K562 (cell line): Measurements from ENCODE around the gene NAA15. TPM values are rescaled to one million over a fixed set of nuclear protein-coding genes. Genes with fewer than 3 reads are reported as not detected.

ENCODE experiments used
- ATAC-seq: fragments of 200-7000 bp; cut with Tn5 transposase; 3 replicates; pipeline ENCODE4 v1.9.1; 2020; ENCODE audit warnings: moderate library complexity
- BruUV-seq: library from RNA; stranded (reverse); fragments of 400-500 nt; replicated peaks from 2 replicates; lab custom pipeline; 2021; lab: Mats Ljungman, UMichigan
- CTCF ChIA-PET: fragments of 300-600 bp; formaldehyde crosslinking; extraction: SDS; loops from one replicate; lab custom pipeline; 2021; ENCODE audit warnings: low intra/inter-chr PET ratio; lab: Yijun Ruan, JAX
- POLR2A ChIA-PET: fragments of 300-600, 350-650 bp; sonication (Branson Sonifier 250); formaldehyde crosslinking; extraction: SDS; loops from one replicate; lab custom pipeline; 2021; ENCODE audit warnings: antibody characterized with exemption, inconsistent platforms; lab: Yijun Ruan, JAX
- DNase-seq, 4 experiments: peaks; one replicate each; pipeline versions ENCODE4 v3.0.0 to v3.0.0-alpha.2; 2011 to 2018; ENCODE audit warnings: low spot score in 3 of 4, mixed read lengths in 3 of 4; ENCODE audit errors: extremely low read depth in 1 of 4
- FAIRE-seq: peaks from 2 replicates; lab custom pipeline; 2011; peaks lifted over from hg19 to GRCh38; lab: Jason Lieb, UNC
- H2AFZ ChIP-seq: 2 replicates; pipeline ENCODE4 v1.6.0; 2011; ENCODE audit warnings: low read depth, low read length, control low read depth, inconsistent platforms
- H3K27ac ChIP-seq: fragments of 200-600 bp; 3 replicates; pipeline ENCODE4 v1.8.0; 2011; ENCODE audit warnings: low read depth, mild to moderate bottlenecking, control low read depth, inconsistent platforms, low read length, moderate library complexity, mixed read lengths; ENCODE audit errors: extremely low read depth
- H3K27me3 ChIP-seq, 2 experiments: fragments of 300-600 bp in 1 of 2; 2 replicates in 1 of 2; 3 replicates in 1 of 2; pipeline versions ENCODE4 v1.6.0 to v1.8.0; 2011; ENCODE audit warnings: inconsistent platforms in 2 of 2, low read length in 2 of 2, mild to moderate bottlenecking in 1 of 2, mixed read lengths in 1 of 2, moderate library complexity in 1 of 2; ENCODE audit not compliant: control insufficient read depth in 2 of 2, insufficient read depth in 2 of 2
- H3K36me3 ChIP-seq: fragments of 300-600 bp; 3 replicates; pipeline ENCODE4 v1.8.0; 2011; ENCODE audit warnings: mild to moderate bottlenecking, low read length, inconsistent platforms; ENCODE audit not compliant: control insufficient read depth, insufficient read depth
- H3K4me1 ChIP-seq, 2 experiments: fragments of 200-600 bp in 1 of 2; replicated peaks in 1 of 2; 2 replicates in 1 of 2; 3 replicates in 1 of 2; pipeline versions ENCODE4 v1.5.1 to v1.8.0; 2011; ENCODE audit warnings: inconsistent platforms in 2 of 2, low read length in 2 of 2, mild to moderate bottlenecking in 1 of 2, mixed read lengths in 1 of 2, moderate library complexity in 1 of 2; ENCODE audit not compliant: control insufficient read depth in 2 of 2, insufficient read depth in 2 of 2
- H3K4me2 ChIP-seq: 2 replicates; pipeline ENCODE4 v1.6.1; 2011; ENCODE audit warnings: low read length, control low read depth, inconsistent platforms, mixed read lengths; ENCODE audit not compliant: insufficient read depth
- H3K4me3 ChIP-seq: fragments of 200-600 bp; sonication (generic), shearing (Covaris generic); 2 replicates; pipeline ENCODE4 v1.5.1; 2016; ENCODE audit warnings: control low read depth, inconsistent platforms
- H3K79me2 ChIP-seq: fragments of 200-600 bp; 3 replicates; pipeline ENCODE4 v1.8.0; 2011; ENCODE audit warnings: low read length, inconsistent platforms; ENCODE audit not compliant: control insufficient read depth, insufficient read depth
- H3K9ac ChIP-seq, 2 experiments: 2 replicates each; pipeline versions ENCODE4 v1.6.0 to v1.6.1; 2011; ENCODE audit warnings: low read depth in 2 of 2, low read length in 2 of 2, control low read depth in 1 of 2, inconsistent platforms in 1 of 2, mild to moderate bottlenecking in 1 of 2, mixed read lengths in 1 of 2; ENCODE audit not compliant: insufficient read depth in 1 of 2
- H3K9me1 ChIP-seq: one replicate; pipeline ENCODE4 v1.6.0; 2011; ENCODE audit warnings: inconsistent platforms, mild to moderate bottlenecking, low read length, moderate library complexity; ENCODE audit not compliant: control insufficient read depth, insufficient read depth
- H3K9me3 ChIP-seq: replicated peaks from 2 replicates; pipeline ENCODE4 v1.5.1; 2011; ENCODE audit warnings: low read depth, low read length, inconsistent platforms; ENCODE audit not compliant: control insufficient read depth, insufficient read depth
- H4K20me1 ChIP-seq: replicated peaks from 2 replicates; pipeline ENCODE4 v1.6.1; 2011; ENCODE audit warnings: low read length, inconsistent platforms, mixed read lengths; ENCODE audit not compliant: control insufficient read depth, insufficient read depth
- CBX2 ChIP-seq: fragments of 200-600 bp; sonication (generic); IDR thresholded peaks from one replicate; pipeline ENCODE4 v1.6.1; 2012; ENCODE audit warnings: mild to moderate bottlenecking, low read length, inconsistent platforms; ENCODE audit not compliant: insufficient read depth, poor library complexity, severe bottlenecking
- E2F3 ChIP-seq: fragments of 250-450 bp; sonication (Bioruptor Pico); IDR thresholded peaks from 2 replicates; pipeline ENCODE4 v1.4.0; 2020; ENCODE audit warnings: mild to moderate bottlenecking
- ILK ChIP-seq: fragments of 450-650 bp; IDR thresholded peaks from 2 replicates; pipeline ENCODE4 v1.6.1; 2016; ENCODE audit warnings: missing genetic modification characterization, low read depth, mild to moderate bottlenecking, missing compliant biosample characterization, moderate library complexity, borderline replicate concordance
- KDM1A ChIP-seq, 2 experiments: fragments of 450-650 bp; IDR thresholded peaks; 2 replicates each; pipeline ENCODE4 v1.6.1; 2016; ENCODE audit warnings: mild to moderate bottlenecking in 2 of 2
- KLF1 ChIP-seq: fragments of 450-650 bp; IDR thresholded peaks from 2 replicates; pipeline ENCODE4 v1.6.1; 2016; ENCODE audit warnings: missing genetic modification characterization, missing compliant biosample characterization
- NR4A1 ChIP-seq, 2 experiments: fragments of 250-450 bp in 1 of 2; fragments of 450-650 bp in 1 of 2; sonication (Bioruptor Pico) in 1 of 2; IDR thresholded peaks; 2 replicates each; pipeline versions ENCODE4 v1.4.0 to v1.6.1; 2016 to 2020; ENCODE audit warnings: mild to moderate bottlenecking in 2 of 2, missing compliant biosample characterization in 1 of 2, missing genetic modification characterization in 1 of 2, moderate library complexity in 1 of 2
- PRMT5 ChIP-seq: sonication (generic); formaldehyde crosslinking; IDR thresholded peaks from 2 replicates; pipeline ENCODE4 v1.5.0; 2020; ENCODE audit warnings: missing genetic modification reagents
- RBM22 ChIP-seq: fragments of 200-400 bp; formaldehyde crosslinking; IDR thresholded peaks from 2 replicates; pipeline ENCODE4 v1.6.1; 2018; ENCODE audit warnings: low read length, low read depth; ENCODE audit not compliant: poor library complexity, severe bottlenecking
- ZNF224 ChIP-seq: sonication (generic); formaldehyde crosslinking; IDR thresholded peaks from 2 replicates; pipeline ENCODE4 v1.8.0; 2022; ENCODE audit warnings: mild to moderate bottlenecking, missing genetic modification reagents
- ZNF282 ChIP-seq: sonication (generic); formaldehyde crosslinking; IDR thresholded peaks from 2 replicates; pipeline ENCODE4 v1.8.1; 2023; ENCODE audit warnings: missing genetic modification reagents
- WGBS: fragments of 100-300 bp; shearing (Covaris generic); methylation state at CpG from one replicate; pipeline ENCODE4 v1.1.6; 2016; ENCODE audit warnings: low coverage, mixed read lengths; ENCODE audit not compliant: insufficient coverage; ENCODE audit errors: missing lambda C conversion rate; 5-methylcytosine and 5-hydroxymethylcytosine counted together
- in situ Hi-C: fragments of 300-500 bp; cut with MboI; formaldehyde crosslinking; loops from 4 replicates; pipeline ENCODE4 v1.15.0; 2018; ENCODE audit warnings: inconsistent platforms, mixed read lengths
- intact Hi-C: fragments of 100-400 bp; cut with micrococcal nuclease; formaldehyde crosslinking; loops from 2 replicates; pipeline ENCODE4 v1.14.2; 2022
- polyA plus RNA-seq, 8 experiments: library from polyadenylated mRNA; depleted of rRNA in 4 of 8; stranded (reverse) in 5 of 8; unstranded in 3 of 8; fragments of >200 nt; fragmentation: Nextera tagmentation in 2 of 8; fragmentation: Illumina TruSeq in 1 of 8; extraction: Ambion mirVana in 2 of 8; extraction: Trizol in 1 of 8; gene quantifications; 2 replicates each; pipeline versions ENCODE4 v1.2.1 to v1.2.3, GENCODE V29; 2011 to 2014; ENCODE audit warnings: inconsistent platforms in 1 of 8, missing spikeins in 1 of 8
- total RNA-seq, 7 experiments: library from RNA; depleted of rRNA in 6 of 7; stranded (reverse); fragments of >200 nt in 6 of 7; fragmentation: Illumina TruSeq in 2 of 7; extraction: Trizol in 2 of 7; gene quantifications; 2 replicates each; pipeline versions ENCODE4 v1.2.1 to v1.2.3, GENCODE V29; 2011 to 2021; ENCODE audit warnings: low replicate concordance in 1 of 7

NAA15 gene
- total and polyA plus RNA-seq, 9 of the 15 experiments (the other 6 are each of a cell fraction or from before 2014, with no cell fraction given) = 37.8 to 117 (median 63.2) TPM

- no peak for TF ChIP-seq KLF1 (tag)
Measured at GRCh38 chr4:139278912-139279759, 22.2 kb upstream of the NAA15 start (continued).

DNA sequence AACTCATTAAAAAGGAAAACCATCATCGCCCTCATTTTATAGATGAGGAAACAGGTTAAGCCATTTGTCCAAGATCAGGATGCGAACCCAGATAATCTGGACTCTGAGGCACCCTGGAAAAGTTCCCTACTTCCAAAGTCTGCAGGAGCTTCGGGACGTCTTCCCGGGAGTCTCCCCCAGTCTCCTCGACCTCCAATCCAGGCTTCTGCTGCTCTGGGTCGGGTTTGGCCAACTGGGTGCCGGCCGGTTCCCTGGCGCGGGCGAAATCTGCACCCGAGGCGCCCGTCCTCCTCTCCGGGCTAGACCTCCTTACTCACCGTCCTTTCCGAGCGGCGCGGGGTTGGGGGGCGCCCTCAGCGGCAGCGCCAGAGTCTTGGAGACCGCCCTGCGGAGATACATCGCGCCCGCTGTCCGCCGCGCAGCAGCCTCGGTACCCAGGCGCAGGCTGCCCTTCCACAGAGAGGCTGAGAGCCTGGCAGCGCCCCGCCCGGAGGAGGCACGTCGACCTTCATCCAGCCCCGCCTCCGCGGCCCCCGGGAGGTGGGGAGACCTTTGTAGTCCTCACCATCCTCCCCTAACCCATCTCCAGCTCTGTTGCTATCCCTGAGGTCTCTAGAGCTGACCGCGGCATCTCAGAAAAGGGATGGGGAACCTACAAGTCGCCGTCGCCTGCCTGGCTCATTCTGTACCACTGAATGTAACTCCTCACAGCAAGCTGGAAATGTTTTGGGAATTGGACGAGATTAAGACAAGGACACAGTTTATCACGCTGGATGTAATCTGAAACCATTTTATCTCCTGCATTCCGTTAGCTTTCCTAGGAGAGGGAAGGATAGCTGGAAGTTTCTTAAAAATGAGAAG lies 21.3 kb upstream of the NAA15 start, which contains the start of gene MGARP:
MGARP (minus strand) TSS at position 466 of the 861 bp plus-strand sequence; CDS start at position 399, 67 bp downstream.
- ChIA-PET CTCF (no interaction called here), POLR2A (no interaction called here)
- Histone ChIP-seq H3K27me3 (no peaks in the 10 kb centered on the region), H4K20me1 (no peaks in the 10 kb centered on the region), H2AFZ (no peak within 1 kb of the TSS), H3K4me2 (no peak within 1 kb of the TSS), H3K9me3 (no peaks in the 10 kb centered on the region), H3K4me3 (no peak within 1 kb of the TSS), H3K27ac (no peak within 1 kb of the TSS), H3K9me1 (no peaks in the 10 kb centered on the region), H3K9ac (no peak within 1 kb of the TSS), H3K79me2 (no peaks in the 10 kb centered on the region), H3K4me1 (no peaks in the 10 kb centered on the region; a peak in 1 of 5 replicates), H3K36me3 (no peaks in the 10 kb centered on the region)
- no TSS peak for BruUV-seq
- FAIRE-seq = no peak
- WGBS = 78% methylated on average over 30 of the region's 51 CpGs
- no peak for DNase-seq
- no peak for ATAC-seq
- in situ Hi-C loops = no loop called here
- intact Hi-C loops = no loop called here
- TF ChIP-seq ZNF224 (CRISPR knock-in tag) (no peak), KDM1A (IDR thresholded peaks at IDR 0.05) (no peak), RBM22 (no peak), CBX2 (no peak), PRMT5 (CRISPR knock-in tag) (no peak), NR4A1 (CRISPR knock-in tag; IDR thresholded peaks at IDR 0.05) (no peak), NR4A1 (tag; IDR thresholded peaks at IDR 0.05) (no peak), ZNF282 (CRISPR knock-in tag) (no peak), ILK (tag) (no peak), E2F3 (CRISPR knock-in tag) (no peak)
